ENCODE results near the gene CUZD1.

The CUZD1 gene

DNA sequence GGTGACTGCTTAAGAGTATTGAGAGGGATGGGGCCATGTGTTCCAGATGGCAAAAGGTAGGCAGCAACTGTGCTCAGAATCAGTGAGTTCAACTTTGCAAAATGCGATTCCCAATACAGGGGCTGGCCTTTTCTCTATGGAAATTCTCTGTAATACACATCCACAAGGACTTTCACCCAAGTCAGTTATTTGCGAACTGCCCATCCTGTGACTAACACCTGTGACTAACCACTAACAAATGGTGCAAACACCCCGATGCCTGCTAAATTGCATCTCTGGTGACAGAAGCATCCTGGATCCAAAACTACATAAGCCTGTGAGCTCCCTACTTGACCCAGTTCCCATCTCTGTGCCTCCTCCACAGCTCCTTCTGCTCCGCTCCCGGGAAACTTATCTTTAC lies 9.0 kb upstream of the CUZD1 start:
- DNase-seq = no peak

DNA sequence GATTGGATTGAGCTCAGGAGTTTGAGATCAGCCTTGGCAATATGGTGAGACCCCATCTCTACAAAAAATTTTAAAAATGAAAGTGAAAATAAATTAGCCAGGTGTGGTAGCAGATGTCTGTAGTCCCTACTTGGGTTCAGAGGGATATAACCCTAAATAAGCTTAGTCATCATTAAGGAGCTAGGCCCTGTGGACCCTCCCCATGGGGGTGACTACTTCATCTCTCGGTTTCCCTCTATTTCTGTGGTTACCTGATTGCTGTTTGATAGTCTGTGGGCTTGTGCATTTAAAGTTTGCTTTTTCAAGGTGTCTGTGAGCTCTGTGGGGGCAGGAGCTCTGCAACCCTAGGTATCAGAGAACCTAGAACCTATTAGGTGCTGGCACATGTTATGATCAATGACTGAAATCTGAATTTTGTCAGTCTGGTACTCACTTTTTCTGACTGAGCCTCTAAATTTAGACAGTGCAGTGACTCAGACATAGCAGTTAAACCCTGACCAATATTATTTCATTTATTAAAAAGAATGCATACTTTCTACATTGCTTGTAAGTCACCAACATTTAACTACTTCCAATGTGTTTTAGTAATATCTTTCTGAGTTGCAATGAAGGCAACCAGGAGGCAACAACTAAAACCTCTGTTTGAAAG lies 8.1 kb upstream of the CUZD1 start:
- DNase-seq = no peak

DNA sequence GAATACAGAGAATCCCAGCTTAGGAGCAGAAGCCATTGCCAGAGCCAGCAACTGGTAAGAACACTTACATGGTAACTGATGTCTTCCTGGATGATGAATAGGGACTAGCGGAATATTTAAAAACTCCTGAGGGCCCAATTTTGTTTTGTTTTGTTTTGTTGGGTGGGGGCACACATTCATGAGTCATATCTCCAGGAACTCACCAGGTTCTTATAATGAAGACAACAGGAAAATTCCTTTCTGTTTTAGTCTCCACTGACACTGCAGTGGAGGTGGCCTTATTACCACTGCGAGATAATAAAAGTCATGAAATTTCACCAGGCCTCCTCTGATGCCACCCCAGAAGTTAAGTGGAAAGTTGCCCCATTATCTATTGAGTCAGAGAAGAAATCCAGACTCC lies 6.6 kb upstream of the CUZD1 start:
- DNase-seq = no peak

DNA sequence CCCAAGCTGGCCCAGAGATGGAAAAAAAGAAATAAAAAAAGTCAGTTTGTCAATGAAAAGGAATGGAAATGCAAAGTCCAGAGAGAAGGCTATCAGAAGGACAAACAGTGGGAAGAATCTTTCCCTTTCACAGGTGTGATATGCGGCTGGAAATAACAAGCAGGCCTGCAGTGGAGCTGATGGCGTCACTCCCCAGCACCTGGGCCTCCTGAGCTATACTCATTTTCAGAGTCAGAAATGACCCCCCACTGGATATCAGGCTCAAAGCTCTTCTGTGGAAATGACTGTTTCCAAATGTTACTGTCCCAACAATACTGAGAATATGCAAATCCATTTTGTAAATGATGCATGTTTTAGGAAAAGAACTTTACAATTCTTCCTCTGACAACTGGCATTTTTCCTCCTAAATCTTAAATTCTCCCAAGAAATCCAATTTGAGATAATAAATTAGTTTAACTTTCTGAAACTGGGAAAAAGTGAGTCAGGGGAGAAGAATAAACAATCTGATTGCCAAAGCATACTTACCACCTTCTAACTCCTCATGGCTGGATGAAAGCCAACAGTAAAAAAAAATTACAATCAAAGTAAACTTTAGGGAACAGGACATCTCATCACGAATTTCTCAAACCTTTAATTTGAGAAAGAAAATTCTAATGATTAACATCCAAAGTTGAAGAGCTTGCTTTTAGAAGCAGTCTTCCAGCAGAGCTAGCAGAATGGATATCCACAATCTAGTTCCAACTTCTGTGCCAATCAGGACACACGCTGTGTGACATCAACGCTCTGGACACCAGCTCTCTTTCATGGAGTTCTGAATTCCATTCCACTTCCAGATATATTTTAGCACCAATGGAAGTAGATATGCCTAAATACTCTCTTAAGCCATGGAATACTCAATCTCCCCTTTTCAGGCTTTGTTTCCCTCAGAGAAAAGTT lies 5.3 kb upstream of the CUZD1 start:
- DNase-seq = no peak

DNA sequence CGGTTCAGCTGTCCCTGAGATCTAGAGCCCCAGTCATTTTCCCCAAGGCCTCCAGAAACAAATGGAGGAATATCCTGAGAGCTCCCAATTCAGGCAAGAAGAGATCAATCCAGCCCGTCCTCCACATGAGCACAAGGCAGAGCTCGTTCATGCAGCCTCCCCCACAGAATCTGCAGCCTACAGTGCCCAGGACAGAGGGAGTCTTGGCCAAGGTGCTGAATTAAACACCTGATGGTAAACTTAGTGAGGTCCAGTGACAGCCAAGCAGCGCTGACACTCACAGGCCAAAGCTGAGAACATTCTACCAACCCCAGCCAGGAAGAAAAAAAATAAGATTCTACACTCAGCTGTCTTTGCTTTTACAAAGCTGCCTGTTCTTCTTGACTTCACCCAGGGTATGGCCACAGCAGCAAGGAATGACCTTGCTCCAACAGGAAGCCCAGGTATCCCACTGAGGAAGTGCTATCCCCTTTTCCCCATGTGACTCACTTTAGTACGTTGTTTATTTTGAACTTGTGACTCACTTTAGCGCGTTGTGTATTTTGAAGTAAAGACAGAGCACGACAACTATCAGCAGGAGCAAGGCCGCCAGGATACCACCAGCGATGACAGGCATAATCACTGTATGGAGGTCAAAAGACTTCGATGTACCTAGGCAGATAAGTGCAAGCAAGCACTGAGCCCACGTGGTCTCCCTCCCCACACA lies 4.4 kb upstream of the CUZD1 start:
- no peak for DNase-seq

DNA sequence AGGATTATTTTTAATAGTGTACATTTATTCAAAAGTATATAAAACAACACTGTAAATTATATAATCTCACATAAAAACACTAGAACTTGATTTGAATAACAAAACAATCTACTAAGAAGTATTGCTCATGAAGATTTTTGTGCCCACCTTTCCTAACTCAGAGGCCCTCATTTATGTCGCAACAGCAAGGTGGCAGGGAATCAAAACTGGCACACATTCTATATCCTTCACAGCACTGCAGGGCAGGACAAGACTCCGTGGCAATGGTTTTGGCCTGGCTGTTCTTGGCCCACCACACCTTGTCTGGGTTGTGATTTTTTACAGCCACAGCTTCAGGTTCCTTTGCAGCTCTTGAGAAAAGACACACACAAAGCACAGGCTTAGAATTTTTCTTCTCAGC lies 3.4 kb upstream of the CUZD1 start:
- no peak for DNase-seq

DNA sequence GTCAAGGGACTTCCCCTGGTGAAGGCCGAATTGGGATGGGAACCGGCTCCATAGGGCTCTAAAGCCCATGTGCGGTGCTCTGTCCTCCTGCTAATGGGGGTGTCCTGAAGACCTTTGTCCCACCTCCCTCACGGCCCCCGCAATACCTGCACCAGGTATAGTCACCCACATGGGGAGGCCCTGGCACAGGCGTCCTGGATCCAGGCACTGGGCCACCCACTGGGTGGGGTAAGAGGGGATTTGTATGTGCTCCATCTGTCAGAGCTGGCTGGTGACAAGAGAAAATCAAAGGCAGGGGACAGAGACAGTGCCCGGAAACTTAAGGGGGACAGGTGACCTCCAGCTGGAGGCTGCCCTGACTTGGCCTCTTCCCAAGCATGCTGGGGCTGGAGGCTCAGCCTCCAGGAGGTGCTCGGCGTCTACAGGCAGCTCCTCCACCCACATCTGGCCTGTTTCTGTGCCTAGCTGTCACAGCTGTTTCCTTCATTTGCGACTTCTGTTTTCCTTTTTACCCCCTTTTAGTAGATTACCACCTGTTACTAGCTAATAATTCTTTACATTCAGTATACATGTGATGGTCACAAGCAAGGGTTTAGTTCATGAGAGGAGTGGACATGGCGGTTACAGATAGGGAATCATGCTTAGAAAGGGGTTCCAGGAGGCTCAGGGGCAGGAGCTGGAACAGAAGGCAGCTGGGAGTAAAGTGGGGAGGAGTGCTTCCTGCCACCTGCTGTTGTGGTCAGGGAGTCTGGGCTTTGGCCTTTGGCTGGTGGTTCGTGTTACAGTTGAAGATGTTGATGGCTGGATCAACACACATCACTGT lies 2.3 kb upstream of the CUZD1 start:
- no peak for DNase-seq

DNA sequence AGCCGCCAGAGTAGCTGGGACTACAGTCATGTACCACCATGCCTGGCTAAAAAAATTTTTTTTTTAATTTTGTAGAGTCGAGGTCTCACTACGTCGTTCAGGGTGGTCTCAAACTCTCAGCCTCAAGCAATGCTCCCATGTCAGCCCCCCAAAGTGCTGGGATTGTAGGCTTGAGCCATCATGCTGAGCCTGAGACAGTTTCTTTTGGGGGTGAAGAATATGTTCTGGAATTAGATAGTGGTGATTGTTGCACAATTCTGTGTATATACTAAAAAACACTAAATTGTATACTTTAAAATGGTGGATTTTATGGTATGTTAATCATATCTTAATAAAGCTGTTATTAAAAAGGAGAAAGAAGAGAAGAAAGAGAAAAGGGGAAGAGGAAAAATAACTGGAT lies 1.5 kb downstream of the CUZD1 start:
- no peak for DNase-seq

DNA sequence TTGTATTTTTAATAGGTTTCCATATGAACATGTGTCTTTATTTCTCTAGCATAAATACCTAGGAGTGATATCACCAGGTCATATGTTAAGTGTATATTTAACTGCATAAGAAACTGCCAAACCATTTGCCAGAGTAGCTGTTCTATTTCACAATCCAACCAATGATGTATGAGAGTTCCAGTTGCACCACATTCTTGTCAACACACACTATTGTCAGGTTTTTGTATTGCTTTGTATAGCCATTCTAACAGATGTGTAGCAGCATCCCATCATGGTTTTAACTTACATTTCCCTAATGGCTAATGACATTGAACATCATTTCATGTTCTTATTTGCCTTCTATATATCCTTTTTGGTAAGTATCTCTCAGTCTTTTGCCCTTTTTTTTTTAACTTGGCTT lies 4.1 kb downstream of the CUZD1 start:
- DNase-seq = no peak

DNA sequence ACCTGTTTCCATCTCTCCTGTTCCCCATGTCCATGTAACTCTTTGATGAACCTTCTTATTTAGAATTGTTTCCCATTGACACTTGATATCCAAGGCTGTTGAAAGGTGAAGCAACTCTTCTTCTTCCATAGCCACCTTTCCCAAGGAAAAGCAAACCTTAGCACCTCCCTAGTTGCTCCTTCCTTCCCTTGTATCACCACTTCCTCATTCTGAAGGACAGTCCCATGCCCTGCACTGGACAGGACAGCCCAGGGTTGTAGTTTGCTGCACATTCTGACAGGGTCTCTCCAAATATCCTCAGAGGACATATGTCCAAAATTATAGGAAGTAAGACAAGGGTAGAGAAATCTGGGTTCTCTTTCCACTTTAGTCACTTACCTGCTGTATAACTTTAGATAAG lies 6.2 kb downstream of the CUZD1 start:
- no peak for DNase-seq

DNA sequence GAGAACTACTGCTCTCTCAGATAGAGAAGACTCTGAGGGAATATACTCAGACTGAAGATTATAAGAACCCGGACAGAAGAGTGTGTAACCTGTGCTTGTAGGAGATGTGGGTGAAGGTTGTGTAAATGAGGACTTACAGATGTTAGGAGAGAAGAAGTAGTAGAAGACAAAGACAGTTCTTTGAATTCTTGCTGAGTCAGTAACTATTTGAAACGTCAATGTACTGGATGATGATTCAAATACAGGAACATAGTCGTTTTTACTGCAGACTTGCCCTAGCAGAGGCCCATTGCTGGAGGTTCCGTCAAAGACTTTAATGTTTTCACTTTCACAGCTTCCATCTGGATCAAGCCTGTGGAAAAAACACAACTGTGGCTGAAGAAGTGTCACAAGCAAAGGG lies 6.8 kb downstream of the CUZD1 start:
- DNase-seq = no peak

DNA sequence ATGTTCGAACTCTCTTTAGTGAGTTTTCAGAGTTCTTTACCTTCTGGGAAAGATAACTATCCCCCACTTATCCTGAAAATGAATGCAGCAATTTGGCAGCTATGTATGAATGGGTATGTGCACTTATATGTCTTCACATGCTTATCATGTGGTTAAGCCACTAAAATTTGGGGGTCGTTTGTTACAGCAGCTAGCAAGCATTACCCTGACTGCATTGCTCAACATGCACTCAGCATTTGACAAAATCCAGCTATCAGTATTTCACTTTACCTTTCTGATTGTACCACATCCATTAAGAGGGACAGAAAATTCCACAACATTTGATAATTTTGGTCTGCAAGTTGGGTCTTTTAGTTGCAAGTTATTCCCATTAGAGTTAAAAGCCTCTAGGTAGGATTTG lies 9.7 kb downstream of the CUZD1 start:
- DNase-seq = no peak

DNA sequence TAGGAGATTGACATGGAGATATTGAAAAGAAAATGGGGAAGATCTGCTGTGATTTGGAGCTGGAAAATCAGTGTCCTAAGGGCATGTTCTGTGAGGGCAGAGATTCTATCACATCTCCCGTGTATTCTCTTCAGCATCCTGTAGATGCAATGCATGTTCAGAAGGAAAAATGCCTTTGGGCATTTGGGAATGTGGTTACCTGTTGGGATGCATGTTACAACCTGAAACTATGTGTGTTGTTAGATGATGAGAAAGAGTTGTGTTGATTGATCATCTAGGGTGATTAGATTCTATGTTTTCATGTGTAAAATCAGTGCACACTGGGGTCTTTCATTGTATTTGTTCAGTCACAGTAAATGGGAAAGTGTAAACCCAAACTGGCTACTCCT lies 14.7 kb downstream of the CUZD1 start:
- DNase-seq = no peak

DNA sequence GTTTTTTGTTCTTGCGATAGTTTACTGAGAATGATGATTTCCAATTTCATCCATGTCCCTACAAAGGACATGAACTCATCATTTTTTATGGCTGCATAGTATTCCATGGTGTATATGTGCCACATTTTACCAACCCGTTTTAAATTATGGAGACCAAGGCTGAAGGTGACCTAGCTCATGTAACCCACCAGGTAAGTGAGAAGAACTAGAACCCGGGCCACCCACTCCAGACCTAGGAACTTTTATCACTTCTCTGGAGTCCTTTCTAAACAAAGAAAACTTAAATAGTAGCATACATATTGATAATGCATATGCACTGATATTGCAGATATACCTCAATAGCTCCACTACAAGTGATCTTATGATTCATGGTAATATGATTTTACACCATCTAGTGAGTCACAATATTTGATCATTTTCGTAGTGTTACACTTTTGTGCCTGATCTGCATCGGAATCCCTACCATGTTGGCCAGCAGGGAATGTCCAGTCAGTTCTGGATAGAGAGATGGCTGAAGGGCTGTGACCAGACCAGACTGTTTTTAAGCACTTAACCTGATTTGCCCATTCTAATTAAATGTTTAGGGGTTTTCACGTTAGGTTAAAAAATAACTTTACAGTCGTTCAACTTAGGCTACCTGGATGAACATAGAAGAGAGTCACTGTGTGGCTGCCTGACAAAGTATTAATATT lies 15.2 kb downstream of the CUZD1 start:
- DNase-seq = no peak

DNA sequence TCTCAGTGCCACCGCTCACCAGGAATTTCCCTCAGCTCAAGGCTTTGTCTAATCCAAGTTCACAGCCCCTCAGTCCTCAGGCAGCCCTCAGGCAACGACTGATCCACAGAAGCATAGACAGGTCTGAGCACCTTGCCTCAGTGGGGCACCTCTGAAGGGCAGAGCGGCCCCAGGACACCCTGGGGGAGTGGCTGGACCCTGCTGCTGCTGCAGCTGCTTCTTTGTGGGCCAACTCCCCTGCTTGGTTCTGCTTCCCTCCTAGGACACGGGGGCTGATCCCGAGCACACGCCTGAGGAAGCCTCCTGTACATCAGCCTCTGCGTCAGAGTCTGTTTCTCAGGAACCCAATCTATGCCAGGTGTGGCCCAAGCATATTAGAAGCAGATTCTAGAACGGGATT lies 16.2 kb downstream of the CUZD1 start:
- DNase-seq = no peak

DNA sequence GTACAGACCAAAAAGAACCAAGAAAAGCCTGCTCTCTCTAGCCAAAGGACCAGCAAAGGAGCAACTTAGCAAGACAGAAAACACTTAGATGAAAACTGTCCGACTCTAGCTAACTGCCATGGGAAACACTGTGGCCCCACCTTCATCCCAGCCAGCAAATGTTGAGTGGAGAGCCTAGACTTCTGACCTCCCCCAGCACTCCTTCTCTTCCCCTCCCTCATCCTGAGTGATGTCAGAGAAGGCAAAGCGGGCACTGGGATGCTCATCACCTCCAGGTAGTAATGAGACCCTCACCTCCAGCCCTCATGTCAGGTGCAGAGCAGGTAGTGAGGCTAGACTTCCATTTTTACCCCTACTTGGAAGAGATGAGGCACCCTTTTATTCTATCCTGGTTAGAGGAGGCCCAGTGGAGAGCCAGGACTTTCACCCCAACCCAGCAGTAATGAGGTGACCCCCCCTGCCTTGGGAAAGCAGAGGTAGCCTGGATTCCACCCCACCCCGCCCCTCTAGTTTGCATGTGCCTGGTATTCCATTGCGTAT lies 16.9 kb downstream of the CUZD1 start:
- no peak for DNase-seq

DNA sequence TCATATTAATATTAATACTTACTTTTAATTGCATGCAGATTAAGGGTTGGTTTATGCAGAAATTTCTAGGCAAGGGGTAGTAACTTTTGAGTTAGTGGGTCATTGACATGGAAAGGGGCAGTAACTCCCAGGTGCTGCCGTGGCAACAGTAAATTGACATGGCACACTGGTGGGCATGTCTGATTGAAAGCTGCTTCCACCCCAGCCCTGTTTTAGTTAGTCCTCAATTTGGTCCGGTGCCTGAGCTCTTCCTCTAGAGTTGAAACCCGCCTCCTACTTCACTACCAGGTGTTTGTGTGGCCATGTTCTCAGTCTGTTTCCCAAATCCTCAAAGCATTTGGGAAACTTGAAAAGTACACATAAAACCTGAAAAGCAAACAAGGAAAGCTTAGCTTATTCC lies 18.4 kb downstream of the CUZD1 start:
- no peak for DNase-seq

DNA sequence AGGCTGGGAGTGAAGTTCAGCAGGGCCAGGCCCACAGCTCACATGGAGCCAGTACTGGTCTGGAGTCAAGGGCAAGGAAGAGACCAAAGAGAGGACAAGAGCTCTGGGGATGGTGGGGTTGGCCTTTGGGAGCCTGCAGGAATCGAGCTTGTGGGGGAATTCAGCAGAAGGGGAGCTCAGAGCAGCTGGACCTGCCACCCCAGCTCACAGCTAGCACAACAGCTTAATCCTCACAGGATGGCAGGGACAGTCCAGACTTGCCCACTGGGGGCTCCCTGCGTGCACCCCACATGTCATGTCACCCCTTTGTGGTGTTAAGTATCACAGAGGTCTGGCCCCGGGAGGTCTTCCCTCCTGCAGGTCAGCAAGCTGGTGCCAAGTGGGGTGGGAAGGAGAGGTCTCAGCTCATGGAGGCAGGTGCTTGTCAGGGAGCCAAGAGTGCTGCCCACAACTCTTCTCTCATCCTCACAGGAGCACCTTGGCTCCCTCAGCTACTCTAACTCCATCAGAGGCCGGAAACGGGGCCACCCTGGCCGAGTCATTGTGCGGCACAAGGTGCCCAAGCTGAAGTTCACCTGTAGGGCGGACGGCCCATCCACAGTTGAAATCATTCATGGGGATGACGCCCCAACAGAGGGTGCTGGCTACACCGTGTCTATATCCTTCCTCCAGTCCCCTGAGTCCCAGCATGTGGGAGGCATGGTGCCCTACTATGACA lies 22.5 kb downstream of the CUZD1 start:
- DNase-seq = no peak

DNA sequence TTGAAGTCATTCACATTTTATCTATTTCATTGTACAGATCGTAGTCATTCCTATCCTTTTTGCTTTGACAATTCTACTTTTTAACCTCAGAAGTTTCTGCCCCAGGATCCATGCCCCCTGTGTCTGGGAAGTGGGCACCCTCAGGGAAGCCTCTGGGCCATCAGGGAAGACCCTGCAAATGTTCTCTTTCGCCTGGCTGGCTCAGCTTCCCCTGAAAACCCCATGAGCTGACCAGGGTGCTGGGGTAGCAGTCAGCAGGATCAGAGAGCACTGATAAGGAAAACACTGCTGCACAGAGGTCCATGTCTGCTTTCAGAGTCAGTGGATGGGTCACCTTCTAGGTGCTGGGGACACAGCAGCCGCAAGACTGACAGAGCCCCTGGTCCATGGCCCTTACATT lies 23.8 kb downstream of the CUZD1 start:
- no peak for DNase-seq

DNA sequence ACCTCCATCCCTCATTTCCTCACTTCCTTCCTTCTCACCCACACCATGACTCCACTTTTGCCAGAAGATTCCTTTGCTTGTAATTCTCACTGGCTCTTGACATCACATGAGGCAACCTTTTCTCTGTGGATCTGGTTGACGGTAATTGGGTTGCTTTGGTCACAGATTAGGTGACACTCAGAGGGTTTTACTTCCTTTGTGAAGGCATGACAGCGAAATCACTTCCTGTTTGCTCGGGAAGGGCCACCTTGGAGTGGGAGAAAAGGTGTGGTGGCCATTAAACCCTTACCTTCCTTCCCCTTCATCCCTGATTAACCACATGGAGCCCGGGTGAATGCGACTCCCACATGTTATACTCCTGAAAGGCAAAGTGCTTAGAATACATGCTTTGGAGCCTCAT lies 30.2 kb downstream of the CUZD1 start:
- no peak for DNase-seq

DNA sequence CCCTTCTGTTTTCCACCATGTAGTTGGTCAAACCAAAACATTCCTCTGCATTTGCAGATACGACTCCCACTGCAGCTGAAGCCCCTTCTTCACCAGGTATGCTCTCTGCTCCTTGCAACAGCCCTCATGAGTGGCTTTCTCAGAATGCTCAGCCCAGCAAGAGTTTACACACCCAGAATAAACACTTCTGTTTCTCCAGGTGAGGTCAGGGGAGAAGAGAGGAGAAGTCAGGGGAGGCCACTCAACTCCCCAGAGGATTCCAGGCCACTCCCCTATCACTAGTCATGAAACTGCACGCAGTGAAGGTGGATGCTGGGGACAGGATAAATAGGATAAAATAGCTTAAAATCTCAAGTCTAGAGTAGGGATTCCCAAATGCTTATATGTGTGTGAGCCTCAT lies 31.2 kb downstream of the CUZD1 start:
- DNase-seq = no peak

DNA sequence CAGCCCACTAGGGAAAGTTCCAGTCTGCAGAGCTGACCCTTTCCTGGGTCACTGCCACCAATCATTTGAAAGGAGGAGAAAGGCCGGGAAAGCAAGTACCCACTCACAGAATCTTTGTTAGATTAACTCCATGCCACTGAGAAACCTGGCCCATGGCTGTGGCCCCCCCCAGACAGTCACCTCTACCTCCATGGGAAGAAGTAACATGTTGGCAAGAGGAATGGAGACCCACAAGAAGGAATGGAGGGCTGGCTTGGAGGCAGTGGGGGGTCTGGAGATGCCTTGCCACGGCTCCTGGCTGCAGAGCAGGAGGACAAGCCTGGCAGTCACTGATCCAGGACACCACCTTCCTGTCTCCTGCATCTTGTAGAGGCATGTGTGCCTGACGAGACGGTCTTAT lies 32.9 kb downstream of the CUZD1 start:
- DNase-seq = no peak
